ENCODE data around the gene MYO7A.

MYO7A gene

DNA sequence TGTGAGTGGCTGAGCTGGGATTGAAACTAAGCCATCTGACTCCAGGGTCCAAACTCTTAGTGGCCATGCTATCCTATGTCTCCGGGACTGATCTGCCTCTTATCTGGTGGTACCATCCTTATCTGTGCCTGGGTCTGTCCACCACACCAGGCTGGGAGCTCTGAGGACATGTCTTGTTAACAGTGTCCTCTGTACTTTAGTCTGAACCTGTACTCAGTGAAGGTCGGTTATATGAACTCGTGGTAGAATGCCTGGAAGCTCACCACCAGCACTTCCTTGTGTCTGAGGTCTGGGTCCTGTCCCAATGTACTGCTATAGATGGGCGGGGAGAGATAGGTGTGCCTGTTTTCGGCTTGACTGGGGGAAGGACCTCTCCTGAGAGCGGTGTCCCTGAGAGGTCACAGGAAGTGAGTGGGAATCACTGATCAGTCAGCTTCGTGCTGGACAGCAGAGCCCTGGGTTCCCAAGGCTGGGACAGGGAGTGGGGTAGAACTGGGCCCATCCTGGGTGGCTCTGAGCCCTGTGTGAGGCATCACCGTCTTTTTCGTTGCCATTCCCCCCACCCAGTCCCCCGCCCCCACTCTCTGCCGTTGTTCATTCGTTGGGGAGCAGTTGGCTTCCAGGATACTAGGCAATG, 8.9 kb downstream of the MYO7A start:
- TF ChIP-seq GATA3 (IDR thresholded peaks at IDR 0.05; ENCODE audit: low read depth, low read length) (no peak), GATA2 (IDR thresholded peaks at IDR 0.05; ENCODE audit: low read depth, low read length) (no peak)

DNA sequence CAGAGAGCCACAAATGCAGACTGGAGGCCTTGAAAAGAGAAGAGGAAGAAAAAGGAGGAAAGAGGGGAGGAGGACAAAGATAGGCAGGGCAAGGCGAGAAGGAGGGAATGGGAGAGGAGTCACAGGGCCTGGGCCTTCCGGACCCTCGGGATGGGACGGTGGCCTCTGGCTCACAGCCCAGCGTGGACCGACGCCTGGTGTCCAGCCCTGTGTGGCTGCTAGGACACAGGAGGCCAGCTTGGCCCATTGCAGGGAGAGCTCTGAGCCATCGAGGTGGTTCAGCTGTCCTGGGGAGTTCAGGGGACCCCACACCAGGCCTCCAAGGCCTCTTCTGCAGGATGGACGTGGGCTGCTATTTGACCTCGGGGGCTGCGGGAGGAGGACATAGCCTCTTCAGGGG, 9.4 kb downstream of the MYO7A start:
- TF ChIP-seq GATA2 (IDR thresholded peaks at IDR 0.05; ENCODE audit: low read depth, low read length) = no peak
- no peak for TF ChIP-seq GATA3 (IDR thresholded peaks at IDR 0.05; ENCODE audit: low read depth, low read length)

DNA sequence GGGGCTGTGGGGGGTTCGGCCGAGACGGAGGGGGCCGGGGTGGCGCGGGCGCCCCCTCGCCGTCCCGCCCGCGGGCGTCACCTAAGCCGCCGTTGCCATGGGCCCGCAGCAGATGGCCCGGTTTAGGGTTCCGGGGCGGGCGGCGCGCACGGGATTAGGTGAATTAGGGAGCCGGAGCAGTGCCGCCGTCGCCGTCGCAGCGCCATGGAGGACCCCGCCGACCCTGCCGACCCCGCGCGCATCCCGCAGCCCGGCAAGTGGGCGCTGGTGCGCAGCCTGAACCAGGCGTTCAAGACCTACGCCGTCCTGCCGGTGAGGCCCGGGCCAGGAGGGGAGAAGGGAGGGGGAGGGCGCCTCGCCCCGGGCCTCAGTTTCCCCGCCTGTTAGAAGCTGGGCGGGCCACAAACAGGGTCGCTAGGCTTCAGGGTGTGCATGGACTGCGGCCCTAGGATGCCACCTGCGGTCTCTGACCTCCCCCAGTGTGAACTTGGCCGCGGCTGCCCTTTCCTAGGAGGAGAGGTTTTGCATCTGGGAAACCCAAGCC, 10.1 kb downstream of the MYO7A start:
- TF ChIP-seq GATA3 (IDR thresholded peaks at IDR 0.05; ENCODE audit: low read depth, low read length) (no peak), GATA2 (IDR thresholded peaks at IDR 0.05; ENCODE audit: low read depth, low read length) (no peak)

DNA sequence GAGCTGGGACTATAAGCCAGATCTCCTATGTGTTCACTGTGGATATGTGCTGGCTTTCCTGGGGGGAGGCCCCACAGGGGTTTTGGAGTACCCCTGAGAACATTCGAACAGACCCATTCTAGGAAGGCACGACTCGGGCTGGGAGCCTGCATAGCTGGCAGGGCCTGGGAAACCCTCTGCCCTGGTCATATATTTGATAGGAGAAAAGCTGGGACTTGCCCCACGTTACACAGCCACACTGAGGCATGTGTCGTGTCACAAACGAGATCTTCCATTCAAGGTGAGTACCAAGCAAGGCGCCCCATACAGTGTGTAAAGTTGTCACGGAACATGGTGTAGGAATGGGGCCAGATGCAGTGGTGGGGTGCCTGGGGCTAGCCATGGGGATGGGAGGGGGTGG, 11.2 kb downstream of the MYO7A start:
- TF ChIP-seq GATA3 (IDR thresholded peaks at IDR 0.05; ENCODE audit: low read depth, low read length) = no peak
- TF ChIP-seq GATA2 (IDR thresholded peaks at IDR 0.05; ENCODE audit: low read depth, low read length) = no peak

DNA sequence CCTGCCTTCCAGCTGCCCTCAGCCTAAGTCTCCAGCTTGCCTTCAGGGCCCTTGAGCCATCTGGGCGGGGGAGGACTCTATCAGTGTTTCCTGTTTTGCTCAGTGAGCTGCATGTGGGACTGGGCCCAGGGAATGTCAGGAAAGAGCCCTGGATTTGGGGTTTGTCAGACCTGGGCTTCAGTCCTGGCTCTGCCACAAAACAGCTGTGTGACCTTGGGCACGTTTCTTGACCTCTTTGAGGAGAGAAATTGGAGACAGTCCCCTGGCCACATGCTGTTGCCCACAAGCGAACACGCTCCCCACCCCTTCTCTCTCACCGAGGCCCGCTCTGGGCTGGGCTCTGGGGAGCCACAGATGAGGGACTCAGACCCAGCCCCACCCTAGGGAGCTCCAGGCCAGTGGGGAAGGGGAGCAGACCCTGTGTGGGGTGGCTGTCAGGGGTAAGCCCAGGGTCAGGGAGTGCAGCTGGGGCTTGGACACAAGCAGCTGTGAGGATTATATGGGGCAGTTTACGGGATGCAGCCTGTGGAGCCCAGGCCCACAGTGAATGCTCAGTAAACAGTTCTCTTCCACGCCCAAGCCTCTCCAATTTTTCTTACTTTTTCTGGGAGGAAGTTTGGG, 12.3 kb downstream of the MYO7A start:
- TF ChIP-seq GATA2 (IDR thresholded peaks at IDR 0.05; ENCODE audit: low read depth, low read length) (no peak), GATA3 (IDR thresholded peaks at IDR 0.05; ENCODE audit: low read depth, low read length) (no peak)

DNA sequence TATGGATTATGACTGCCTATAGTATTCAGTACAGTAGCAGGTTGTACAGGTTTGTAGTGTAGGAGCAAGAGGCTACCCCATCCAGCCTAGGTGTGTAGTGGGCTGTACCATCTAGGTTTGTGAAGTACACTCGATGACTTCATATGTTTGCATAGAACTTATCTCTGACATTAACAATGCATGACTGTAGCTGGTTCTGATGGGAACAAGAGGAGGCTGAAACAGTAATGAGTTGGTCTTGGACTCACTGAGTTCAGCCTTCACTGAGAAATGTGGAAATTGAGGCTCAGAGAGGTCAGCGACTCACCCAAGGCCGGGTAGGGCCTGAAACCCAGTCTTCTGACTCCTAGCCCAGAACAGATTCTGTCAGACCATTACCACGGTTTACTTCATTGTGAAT, 13.0 kb downstream of the MYO7A start:
- TF ChIP-seq GATA2 (IDR thresholded peaks at IDR 0.05; ENCODE audit: low read depth, low read length) (no peak), GATA3 (IDR thresholded peaks at IDR 0.05; ENCODE audit: low read depth, low read length) (no peak)

DNA sequence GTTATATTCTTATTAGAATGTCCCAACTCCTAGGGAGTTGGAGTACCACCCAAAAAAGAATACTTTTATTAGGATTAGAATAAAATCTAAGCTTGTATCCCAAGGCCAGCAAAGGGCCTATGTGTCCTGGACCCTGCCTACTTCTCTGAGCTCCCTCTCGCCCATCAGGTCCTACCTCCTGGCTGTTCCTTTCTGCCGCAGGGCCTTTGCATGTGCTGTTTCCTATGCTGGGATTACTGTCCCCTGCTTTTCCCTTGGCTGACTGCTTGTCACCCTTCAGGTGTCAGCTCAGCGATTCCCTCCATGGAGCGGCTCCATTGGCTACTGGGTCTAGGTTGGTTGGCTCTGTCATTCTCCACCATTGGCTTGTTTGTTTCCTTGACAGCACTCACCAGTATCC, 13.4 kb downstream of the MYO7A start:
- TF ChIP-seq GATA2 (IDR thresholded peaks at IDR 0.05; ENCODE audit: low read depth, low read length) (no peak), GATA3 (IDR thresholded peaks at IDR 0.05; ENCODE audit: low read depth, low read length) (no peak)

DNA sequence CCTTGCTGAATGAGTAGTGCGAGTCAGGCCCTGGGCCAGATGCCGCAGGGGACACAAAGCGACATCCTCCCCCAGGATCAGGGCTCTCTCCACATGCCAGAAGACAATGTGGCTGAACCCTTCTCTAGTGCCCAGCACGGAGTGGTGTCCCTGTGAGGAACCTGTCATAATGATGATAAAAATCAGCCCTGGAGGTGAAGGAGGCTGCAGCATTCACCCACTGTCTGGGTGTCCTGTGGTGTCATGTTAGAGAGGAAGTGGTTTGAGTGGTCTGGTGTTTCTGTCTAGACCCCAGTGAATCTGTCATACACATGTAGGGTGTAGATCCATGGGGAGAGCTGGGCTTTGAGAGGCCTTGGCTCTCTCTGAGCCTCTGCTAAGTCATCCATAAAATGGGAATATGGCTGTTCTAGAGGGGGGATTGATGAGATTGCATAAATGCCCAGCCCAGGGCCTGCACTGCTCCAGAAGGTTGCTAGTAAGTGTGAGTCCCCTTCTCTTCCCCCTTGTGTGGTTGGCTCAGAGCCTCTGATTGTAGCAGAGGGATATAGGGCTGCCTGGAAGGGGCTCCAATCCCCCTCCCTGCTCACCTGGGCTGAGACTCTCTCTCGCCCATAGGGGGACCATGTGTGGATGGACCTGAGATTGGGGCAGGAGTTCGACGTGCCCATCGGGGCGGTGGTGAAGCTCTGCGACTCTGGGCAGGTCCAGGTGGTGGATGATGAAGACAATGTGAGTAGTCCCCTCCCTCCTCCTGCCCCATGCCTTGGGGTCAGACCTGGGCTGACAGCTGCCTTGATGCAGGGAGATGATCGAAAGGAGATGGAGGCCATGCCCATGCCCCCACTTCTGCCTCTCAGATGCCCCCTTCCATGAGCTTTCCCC, 14.3 kb downstream of the MYO7A start:
- no peak for TF ChIP-seq GATA3 (IDR thresholded peaks at IDR 0.05; ENCODE audit: low read depth, low read length)
- no peak for TF ChIP-seq GATA2 (IDR thresholded peaks at IDR 0.05; ENCODE audit: low read depth, low read length)

DNA sequence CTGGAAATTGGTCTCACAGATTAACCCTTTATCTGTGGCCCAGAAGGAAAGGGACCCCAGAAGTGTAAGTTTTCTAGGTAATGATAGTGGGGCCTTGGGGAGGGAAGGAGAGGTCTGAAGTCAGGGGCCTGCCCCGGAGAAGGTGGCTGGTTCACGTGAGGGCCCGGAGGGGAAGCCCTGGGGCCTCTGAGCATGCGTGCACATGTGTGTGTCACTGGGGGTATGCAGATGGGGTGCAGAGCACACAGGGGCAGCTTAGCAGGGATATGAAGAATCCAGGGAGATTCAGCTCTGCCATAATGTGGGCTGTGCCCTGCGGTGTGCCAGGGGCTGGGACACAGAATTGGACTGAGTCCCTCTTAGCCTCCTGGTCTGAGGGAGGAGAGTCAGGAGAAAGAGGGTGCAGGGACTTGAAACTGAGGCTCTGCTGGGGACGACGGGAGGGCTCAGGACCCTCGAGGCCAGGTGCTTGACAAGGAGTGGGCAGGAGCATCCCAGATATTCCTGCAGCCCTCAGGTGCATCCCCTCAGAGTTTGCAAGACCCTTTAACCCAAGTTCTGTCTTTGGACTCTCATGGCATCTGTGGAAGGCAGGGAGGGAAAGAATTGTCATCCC, 15.5 kb downstream of the MYO7A start:
- no peak for TF ChIP-seq GATA2 (IDR thresholded peaks at IDR 0.05; ENCODE audit: low read depth, low read length)

DNA sequence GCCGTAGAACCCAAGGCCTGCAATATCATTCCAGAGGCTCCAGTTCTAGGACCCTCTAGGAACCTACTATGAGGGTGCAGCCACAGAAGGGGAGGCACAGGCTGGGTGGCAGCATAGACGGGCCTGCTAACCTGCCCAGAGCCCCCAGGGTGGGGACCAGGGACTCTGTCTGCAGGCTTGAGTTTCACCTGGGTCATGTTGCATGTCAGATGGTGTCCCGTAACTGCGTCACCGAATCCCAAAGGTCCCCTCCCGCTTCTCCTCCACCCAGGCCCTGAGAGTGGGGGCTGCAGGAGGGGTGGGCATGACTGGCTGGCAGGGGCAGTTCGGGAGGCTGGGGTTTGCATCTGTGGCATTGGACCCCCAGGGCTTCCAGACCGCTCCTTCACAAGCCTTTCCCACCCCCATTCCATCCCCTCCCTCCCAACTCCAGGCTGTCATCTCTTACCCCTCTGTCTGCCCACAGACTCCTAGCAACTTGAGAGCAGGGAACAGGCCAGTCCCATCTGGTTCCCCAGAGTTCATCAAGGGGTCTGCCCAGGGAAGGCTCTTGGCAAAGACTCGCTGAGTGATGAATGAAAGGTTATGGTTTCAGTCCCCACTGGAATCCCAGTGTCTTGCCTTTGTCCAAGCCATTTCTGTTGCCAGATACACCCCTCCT, 16.3 kb downstream of the MYO7A start:
- TF ChIP-seq GATA3 (IDR thresholded peaks at IDR 0.05; ENCODE audit: low read depth, low read length) (no peak), GATA2 (IDR thresholded peaks at IDR 0.05; ENCODE audit: low read depth, low read length) (no peak)

DNA sequence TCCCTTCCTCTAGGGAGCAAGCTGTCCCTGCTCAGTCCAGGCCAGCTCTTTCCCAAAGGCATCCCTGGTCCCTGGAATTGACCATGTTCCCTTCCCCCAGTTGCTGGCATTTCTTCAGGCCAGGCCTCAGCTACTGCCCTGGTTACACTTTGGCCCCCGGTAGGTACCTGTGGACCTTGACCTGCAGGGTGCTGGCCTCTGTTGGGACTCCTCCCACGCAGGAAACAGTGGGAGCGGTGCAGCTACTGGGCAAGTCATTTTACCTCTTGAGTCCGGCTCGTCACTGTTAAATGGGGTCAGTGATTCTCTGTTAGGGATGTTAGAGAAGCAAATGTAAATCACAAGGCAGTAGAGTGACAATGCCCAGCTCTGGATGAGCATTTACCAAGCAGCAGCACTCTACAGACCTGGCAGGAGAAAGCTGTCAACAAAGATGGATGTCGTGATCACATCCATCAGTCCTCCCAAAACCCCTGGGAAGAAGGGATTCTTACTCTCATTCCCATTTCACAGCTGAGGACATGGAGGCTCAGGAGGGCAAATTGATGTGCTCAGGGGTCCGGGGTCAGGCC, 16.9 kb downstream of the MYO7A start:
- TF ChIP-seq GATA2 (IDR thresholded peaks at IDR 0.05; ENCODE audit: low read depth, low read length) (no peak), GATA3 (IDR thresholded peaks at IDR 0.05; ENCODE audit: low read depth, low read length) (no peak)

DNA sequence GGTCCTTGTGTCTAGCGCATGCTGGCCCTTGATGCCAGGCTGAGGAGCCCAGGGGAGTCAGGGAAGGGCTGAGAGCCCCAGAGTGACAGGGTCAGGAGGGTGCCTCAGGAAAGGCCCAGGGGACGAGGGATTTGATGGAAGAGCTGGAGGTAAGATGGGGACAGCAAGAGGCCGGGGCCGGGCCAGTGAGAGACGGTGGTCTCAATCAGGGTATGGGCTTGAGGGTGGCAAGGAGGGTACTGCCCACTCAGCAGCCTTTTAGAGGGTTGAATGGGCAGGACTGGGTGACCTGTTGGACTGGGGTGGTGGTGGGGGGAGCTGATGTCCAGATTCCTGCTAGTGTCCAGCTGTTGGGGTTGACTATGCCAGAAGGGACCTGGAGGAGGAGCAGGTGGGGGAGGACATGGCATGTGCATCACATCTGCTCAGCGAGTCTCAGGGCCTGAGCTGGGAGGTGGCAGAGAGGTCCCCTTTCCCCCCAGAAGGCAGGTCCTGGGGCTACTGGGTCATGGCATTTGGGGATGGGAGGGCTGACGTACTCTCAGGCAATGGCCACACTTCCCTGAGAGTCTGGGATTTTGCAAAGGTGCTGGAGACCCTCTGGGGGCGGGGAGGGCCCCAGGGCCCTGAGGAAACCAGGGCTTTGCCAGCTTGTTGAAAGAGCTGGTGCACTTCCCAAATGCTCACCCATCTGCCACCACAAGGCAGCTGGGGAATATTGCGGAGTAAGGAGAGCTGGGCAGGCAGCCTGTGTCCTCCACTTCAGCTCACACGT, 18.4 kb downstream of the MYO7A start:
- TF ChIP-seq GATA2 (IDR thresholded peaks at IDR 0.05; ENCODE audit: low read depth, low read length) (no peak), GATA3 (IDR thresholded peaks at IDR 0.05; ENCODE audit: low read depth, low read length) (no peak)

DNA sequence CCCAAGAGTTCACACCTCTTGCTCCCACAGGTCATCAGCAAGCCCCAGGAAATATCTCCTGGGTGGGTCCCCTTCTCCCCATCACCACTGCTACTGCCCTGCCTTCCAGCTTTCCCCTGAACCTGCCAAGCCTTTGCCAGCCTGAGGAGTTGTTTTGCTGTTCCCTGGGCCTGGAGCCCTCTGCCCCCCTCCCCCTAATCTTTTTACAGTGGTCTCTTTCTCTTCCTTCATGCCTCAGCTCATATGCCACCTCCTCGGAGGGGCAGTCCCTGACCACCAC, 18.9 kb downstream of the MYO7A start:
- TF ChIP-seq GATA3 (IDR thresholded peaks at IDR 0.05; ENCODE audit: low read depth, low read length) = no peak
- no peak for TF ChIP-seq GATA2 (IDR thresholded peaks at IDR 0.05; ENCODE audit: low read depth, low read length)
